ENCODE measurements around the gene OSBPL7. TPM values are rescaled to one million over a fixed set of nuclear protein-coding genes. Genes with fewer than 3 reads are reported as not detected.

OSBPL7 gene
- total and polyA plus RNA-seq, 2 of the 13 experiments (the other 11 are each of a cell fraction or from before 2014, with no cell fraction given), result 4.7 to 6.6 TPM

DNA sequence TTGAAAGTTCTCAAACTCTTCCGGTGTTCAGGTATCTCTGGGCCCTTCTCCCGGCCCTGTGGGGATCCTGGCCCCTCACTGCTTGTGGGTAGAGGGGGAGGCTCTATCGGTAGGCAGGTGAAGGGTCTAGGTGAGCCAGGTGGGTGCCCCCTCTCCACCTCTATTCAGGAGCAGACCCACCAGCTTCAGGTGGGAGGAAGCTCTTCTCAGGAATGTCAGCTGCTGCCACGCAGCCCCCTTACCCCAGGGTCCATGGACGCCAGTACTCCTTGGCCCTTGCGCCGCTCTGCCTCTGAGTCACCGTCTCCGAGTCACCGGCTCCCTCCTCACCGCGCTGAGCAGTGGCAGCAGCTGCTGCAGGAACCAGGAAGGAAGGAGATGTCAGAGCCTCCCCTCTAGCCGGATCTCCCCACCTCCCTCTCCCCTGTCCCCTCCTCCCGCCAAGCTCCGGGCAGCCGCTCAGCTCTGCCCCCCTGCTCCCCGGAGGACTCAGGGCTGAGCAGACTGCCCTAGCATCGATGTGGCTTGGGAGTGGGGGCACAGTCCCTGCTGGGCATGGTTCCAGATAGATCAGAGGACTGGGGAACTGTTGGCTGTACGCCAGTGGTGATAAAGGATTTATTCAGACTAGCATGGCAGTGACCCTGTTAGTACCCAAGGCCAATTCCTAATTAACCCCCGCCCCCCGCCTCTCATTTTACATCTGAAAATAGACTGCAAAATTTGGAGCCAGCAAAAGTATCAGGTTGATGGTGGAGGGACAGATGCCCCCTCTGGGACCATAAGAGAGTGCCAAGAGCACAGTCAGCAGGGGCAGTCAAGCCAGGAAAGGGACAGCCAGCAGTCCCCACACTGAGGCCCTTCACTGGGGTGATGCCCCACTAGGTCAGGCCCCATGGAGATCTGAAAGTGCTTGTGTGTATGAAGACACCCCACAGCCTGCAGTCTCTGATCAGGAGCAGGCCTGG lies at the start of gene OSBPL7 (continued):
- TF ChIP-seq REST (IDR thresholded peaks at IDR 0.05; ENCODE audit: borderline replicate concordance in 1 of 2, low read depth in 1 of 2, low read length in 2 of 2) (0 out of 4 replicates have a peak, but pooled peaks of 1 of the 2 experiments have one; percentile 22), CBFB (CRISPR knock-in tag; IDR thresholded peaks at IDR 0.05) (peak; percentile 52; the same call in 1 of the 2 replicates), MEIS1 (CRISPR knock-in tag; IDR thresholded peaks at IDR 0.05; ENCODE audit: borderline replicate concordance) (no peak), GFI1 (CRISPR knock-in tag; IDR thresholded peaks at IDR 0.05; ENCODE audit: borderline replicate concordance) (no peak), TEAD2 (CRISPR knock-in tag; IDR thresholded peaks at IDR 0.05) (no peak), SRSF9 (IDR thresholded peaks at IDR 0.05; ENCODE audit: borderline replicate concordance, insufficient read depth, low read depth, low read length, poor library complexity, severe bottlenecking) (no peak), SOX6 (IDR thresholded peaks at IDR 0.05) (no peak), SOX6 (CRISPR knock-in tag; IDR thresholded peaks at IDR 0.05) (peak; percentile 55; the same call in 1 of the 2 replicates), ZKSCAN1 (IDR thresholded peaks at IDR 0.05; ENCODE audit: low read length) (no peak)
- TF ChIP-seq, protein P1, sequence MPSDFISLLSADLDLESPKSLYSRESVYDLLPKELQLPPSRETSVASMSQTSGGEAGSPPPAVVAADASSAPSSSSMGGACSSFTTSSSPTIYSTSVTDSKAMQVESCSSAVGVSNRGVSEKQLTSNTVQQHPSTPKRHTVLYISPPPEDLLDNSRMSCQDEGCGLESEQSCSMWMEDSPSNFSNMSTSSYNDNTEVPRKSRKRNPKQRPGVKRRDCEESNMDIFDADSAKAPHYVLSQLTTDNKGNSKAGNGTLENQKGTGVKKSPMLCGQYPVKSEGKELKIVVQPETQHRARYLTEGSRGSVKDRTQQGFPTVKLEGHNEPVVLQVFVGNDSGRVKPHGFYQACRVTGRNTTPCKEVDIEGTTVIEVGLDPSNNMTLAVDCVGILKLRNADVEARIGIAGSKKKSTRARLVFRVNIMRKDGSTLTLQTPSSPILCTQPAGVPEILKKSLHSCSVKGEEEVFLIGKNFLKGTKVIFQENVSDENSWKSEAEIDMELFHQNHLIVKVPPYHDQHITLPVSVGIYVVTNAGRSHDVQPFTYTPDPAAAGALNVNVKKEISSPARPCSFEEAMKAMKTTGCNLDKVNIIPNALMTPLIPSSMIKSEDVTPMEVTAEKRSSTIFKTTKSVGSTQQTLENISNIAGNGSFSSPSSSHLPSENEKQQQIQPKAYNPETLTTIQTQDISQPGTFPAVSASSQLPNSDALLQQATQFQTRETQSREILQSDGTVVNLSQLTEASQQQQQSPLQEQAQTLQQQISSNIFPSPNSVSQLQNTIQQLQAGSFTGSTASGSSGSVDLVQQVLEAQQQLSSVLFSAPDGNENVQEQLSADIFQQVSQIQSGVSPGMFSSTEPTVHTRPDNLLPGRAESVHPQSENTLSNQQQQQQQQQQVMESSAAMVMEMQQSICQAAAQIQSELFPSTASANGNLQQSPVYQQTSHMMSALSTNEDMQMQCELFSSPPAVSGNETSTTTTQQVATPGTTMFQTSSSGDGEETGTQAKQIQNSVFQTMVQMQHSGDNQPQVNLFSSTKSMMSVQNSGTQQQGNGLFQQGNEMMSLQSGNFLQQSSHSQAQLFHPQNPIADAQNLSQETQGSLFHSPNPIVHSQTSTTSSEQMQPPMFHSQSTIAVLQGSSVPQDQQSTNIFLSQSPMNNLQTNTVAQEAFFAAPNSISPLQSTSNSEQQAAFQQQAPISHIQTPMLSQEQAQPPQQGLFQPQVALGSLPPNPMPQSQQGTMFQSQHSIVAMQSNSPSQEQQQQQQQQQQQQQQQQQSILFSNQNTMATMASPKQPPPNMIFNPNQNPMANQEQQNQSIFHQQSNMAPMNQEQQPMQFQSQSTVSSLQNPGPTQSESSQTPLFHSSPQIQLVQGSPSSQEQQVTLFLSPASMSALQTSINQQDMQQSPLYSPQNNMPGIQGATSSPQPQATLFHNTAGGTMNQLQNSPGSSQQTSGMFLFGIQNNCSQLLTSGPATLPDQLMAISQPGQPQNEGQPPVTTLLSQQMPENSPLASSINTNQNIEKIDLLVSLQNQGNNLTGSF (CRISPR knock-in tag; IDR thresholded peaks at IDR 0.05), result no peak
- TF ChIP-seq, protein P2, sequence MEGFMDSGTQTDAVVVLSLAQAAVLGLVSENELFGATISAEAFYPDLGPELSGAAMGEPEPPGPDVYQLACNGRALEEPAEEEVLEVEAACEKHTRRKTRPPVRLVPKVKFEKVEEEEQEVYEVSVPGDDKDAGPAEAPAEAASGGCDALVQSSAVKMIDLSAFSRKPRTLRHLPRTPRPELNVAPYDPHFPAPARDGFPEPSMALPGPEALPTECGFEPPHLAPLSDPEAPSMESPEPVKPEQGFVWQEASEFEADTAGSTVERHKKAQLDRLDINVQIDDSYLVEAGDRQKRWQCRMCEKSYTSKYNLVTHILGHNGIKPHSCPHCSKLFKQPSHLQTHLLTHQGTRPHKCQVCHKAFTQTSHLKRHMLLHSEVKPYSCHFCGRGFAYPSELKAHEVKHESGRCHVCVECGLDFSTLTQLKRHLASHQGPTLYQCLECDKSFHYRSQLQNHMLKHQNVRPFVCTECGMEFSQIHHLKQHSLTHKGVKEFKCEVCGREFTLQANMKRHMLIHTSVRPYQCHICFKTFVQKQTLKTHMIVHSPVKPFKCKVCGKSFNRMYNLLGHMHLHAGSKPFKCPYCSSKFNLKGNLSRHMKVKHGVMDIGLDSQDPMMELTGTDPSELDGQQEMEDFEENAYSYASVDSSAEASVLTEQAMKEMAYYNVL (CRISPR knock-in tag; IDR thresholded peaks at IDR 0.05; ENCODE audit: borderline replicate concordance), result no peak; the same call in 1 of the 2 replicates

Data from HepG2 (cell line).